ENCODE data around the gene TRIOBP. TPM values are rescaled to one million over a fixed set of nuclear protein-coding genes. Genes with fewer than 3 reads are reported as not detected.
A peak's percentile ranks its signal among the peaks of the same experiment; 100 is the strongest.

TRIOBP gene
- total RNA-seq, 2 experiments from 2014 or later: 9.0 to 10.1 TPM

DNA sequence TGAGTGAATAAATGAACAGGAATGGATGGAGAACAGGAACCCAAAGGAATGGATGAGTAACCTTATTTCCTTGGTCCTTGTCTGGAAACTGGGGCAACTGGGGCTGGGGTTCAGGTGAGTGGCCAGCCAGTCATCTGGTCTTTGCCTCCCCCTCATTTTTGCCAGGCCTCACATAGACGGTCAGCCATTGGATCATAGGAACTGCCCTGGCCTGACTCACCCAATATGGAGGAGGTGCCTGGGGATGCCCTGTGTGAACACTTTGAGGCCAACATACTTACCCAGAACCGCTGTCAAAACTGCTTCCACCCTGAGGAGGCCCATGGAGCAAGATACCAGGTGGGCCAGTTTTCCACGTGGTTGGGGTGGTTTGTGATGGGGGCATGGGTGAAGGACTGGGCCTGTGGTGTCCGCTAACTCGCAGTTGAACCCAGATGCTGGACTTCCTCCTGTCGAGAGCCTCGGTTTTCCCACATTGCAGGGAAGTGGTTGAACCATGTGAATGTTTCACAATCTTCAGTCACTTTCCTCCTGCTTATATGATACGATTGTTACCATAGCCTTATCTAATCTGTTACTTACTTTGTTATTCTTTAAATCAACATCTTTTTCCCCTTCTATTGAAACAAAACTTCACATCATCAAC is 4.4 kb downstream of the TRIOBP start:
- no peak overlapping the region for H3K27ac Mint-ChIP-seq
- ChIA-PET CTCF (no interaction called here), POLR2A (no interaction called here)
- H3K4me3 ChIP-seq (ENCODE audit: low read length): no peak overlapping the region
- no peak overlapping the region for H3K27ac ChIP-seq (ENCODE audit: low read depth in 1 of 2, low read length in 2 of 2)
- intact Hi-C loops (cut with DNase I, micrococcal nuclease): no loop called here
- H3K4me1 Mint-ChIP-seq (ENCODE audit: low read depth): peaks cover 9% of the 10 kb centered on the region
- H3K4me3 Mint-ChIP-seq: no peak overlapping the region
- H3K9me3 ChIP-seq (ENCODE audit: control insufficient read depth in 1 of 2, insufficient read depth in 1 of 2, low read length in 2 of 2): no peaks in the 10 kb centered on the region
- TF ChIP-seq, protein P1, sequence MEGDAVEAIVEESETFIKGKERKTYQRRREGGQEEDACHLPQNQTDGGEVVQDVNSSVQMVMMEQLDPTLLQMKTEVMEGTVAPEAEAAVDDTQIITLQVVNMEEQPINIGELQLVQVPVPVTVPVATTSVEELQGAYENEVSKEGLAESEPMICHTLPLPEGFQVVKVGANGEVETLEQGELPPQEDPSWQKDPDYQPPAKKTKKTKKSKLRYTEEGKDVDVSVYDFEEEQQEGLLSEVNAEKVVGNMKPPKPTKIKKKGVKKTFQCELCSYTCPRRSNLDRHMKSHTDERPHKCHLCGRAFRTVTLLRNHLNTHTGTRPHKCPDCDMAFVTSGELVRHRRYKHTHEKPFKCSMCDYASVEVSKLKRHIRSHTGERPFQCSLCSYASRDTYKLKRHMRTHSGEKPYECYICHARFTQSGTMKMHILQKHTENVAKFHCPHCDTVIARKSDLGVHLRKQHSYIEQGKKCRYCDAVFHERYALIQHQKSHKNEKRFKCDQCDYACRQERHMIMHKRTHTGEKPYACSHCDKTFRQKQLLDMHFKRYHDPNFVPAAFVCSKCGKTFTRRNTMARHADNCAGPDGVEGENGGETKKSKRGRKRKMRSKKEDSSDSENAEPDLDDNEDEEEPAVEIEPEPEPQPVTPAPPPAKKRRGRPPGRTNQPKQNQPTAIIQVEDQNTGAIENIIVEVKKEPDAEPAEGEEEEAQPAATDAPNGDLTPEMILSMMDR (IDR thresholded peaks at IDR 0.05): no peak
- ATAC-seq (ENCODE audit: poor library complexity) (no peak), DNase-seq (peak in 1 of 14 experiments; percentile 34)
- no peaks in the 10 kb centered on the region for H3K27me3 Mint-ChIP-seq
- H3K36me3 ChIP-seq (ENCODE audit: insufficient read depth, low read length): no peaks in the 10 kb centered on the region
- H3K27me3 ChIP-seq (ENCODE audit: control insufficient read depth in 1 of 2, insufficient read depth in 2 of 2, low read length in 2 of 2): no peaks in the 10 kb centered on the region
- no peaks in the 10 kb centered on the region for H3K36me3 Mint-ChIP-seq (ENCODE audit: low read depth)
- peaks cover 14% of the 10 kb centered on the region for H3K4me1 ChIP-seq (ENCODE audit: insufficient read depth, low read length)
- no peaks in the 10 kb centered on the region for H3K9me3 Mint-ChIP-seq

DNA sequence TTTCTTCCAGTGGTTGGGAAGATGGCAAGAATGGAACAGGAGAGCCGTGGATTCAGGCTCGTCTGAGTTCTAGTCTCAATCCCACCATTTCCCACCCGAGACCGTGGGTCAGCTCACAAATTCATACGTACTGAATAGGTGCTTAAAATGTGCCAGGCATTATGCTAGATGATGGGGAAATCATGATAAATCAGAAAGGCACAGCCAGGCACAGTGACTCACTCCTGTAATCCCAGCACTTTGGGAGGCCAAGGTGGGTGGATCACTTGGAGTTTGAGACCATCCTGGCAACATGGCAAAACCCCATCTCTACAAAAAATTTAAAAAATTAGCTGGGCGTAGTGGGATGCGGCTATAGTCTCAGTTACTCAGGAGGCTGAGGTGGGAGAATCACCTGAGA is 7.1 kb downstream of the TRIOBP start:
- Histone ChIP-seq H3K36me3 (ENCODE audit: insufficient read depth, low read length) (no peaks in the 10 kb centered on the region), H3K9me3 (ENCODE audit: control insufficient read depth in 1 of 2, insufficient read depth in 1 of 2, low read length in 2 of 2) (no peaks in the 10 kb centered on the region), H3K27ac (ENCODE audit: low read depth in 1 of 2, low read length in 2 of 2) (no peak overlapping the region), H3K27me3 (ENCODE audit: control insufficient read depth in 1 of 2, insufficient read depth in 2 of 2, low read length in 2 of 2) (no peaks in the 10 kb centered on the region), H3K4me3 (ENCODE audit: low read length) (no peak overlapping the region), H3K4me1 (ENCODE audit: insufficient read depth, low read length) (peaks cover 3% of the 10 kb centered on the region)
- Mint-ChIP-seq H3K4me3 (no peak overlapping the region), H3K36me3 (ENCODE audit: low read depth) (no peaks in the 10 kb centered on the region), H3K27ac (no peak overlapping the region), H3K9me3 (no peaks in the 10 kb centered on the region), H3K4me1 (ENCODE audit: low read depth) (no peaks in the 10 kb centered on the region), H3K27me3 (no peaks in the 10 kb centered on the region)
- intact Hi-C loops (cut with DNase I, micrococcal nuclease): no loop called here
- CTCF ChIA-PET: interaction anchor here (0.7 to 0.8 kb wide), 2 partner anchors 159 to 1060 kb away, joined by 4 read pairs; no protein-coding TSS in a partner anchor
- POLR2A ChIA-PET: no interaction called here
- TF ChIP-seq, protein P1 (IDR thresholded peaks at IDR 0.05): no peak
- no peak for DNase-seq
- no peak for ATAC-seq (ENCODE audit: poor library complexity)

DNA sequence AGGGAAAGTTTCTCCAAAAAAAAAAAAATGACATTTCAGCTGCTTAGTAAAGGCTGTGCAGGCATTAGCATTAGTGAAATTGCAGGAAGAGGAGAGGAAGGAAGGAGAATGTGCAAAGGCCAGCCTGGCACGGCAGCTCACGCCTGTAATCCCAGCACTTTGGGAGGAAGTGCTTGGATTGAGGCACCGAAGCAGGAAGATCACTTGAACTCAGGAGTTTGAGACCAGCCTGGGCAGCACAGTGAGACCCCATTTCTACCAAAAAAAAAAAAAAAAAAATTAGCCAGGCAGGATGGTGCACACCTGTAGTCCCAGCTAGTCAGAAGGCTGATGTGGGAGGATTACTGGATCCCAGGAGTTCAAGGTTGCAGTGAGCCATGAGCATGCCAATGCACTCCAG is 7.8 kb downstream of the TRIOBP start:
- ATAC-seq (ENCODE audit: poor library complexity) (no peak), DNase-seq (no peak)
- no peaks in the 10 kb centered on the region for H3K27me3 ChIP-seq (ENCODE audit: control insufficient read depth in 1 of 2, insufficient read depth in 2 of 2, low read length in 2 of 2)
- peaks cover 3% of the 10 kb centered on the region for H3K4me1 ChIP-seq (ENCODE audit: insufficient read depth, low read length)
- no peak overlapping the region for H3K27ac ChIP-seq (ENCODE audit: low read depth in 1 of 2, low read length in 2 of 2)
- no peaks in the 10 kb centered on the region for H3K36me3 Mint-ChIP-seq (ENCODE audit: low read depth)
- H3K36me3 ChIP-seq (ENCODE audit: insufficient read depth, low read length): no peaks in the 10 kb centered on the region
- TF ChIP-seq, protein P1 (IDR thresholded peaks at IDR 0.05): no peak
- H3K27me3 Mint-ChIP-seq: no peaks in the 10 kb centered on the region
- H3K27ac Mint-ChIP-seq: no peak overlapping the region
- intact Hi-C loops (cut with DNase I, micrococcal nuclease): no loop called here
- POLR2A ChIA-PET: no interaction called here
- H3K9me3 Mint-ChIP-seq: no peaks in the 10 kb centered on the region
- no peaks in the 10 kb centered on the region for H3K9me3 ChIP-seq (ENCODE audit: control insufficient read depth in 1 of 2, insufficient read depth in 1 of 2, low read length in 2 of 2)
- H3K4me1 Mint-ChIP-seq (ENCODE audit: low read depth): no peaks in the 10 kb centered on the region
- H3K4me3 ChIP-seq (ENCODE audit: low read length): no peak overlapping the region
- H3K4me3 Mint-ChIP-seq: no peak overlapping the region
- CTCF ChIA-PET: no interaction called here

All from CD4-positive, alpha-beta T cell (primary cell).